ENCODE results near the gene CARD11. TPM values are rescaled to one million over a fixed set of nuclear protein-coding genes. Genes with fewer than 3 reads are reported as not detected.

The CARD11 gene
- total RNA-seq, 1 donor: not detected

GRCh38 chr7:2968616-2969397, 74.9 kb downstream of the CARD11 start:
- DNase-seq (ENCODE audit: low read depth): no peak
- TF ChIP-seq CTCF (IDR thresholded peaks at IDR 0.05; ENCODE audit: insufficient read depth, low read depth, low read length): no peak
- H3K4me3 ChIP-seq (ENCODE audit: low read depth, low read length): no peak overlapping the region

GRCh38 chr7:2968176-2968575, 75.5 kb downstream of the CARD11 start:
- H3K4me3 ChIP-seq (ENCODE audit: low read depth, low read length): no peak overlapping the region
- no peak for TF ChIP-seq CTCF (IDR thresholded peaks at IDR 0.05; ENCODE audit: insufficient read depth, low read depth, low read length)
- DNase-seq (ENCODE audit: low read depth): no peak

GRCh38 chr7:2967705-2968104, 76.0 kb downstream of the CARD11 start:
- DNase-seq (ENCODE audit: low read depth): no peak
- TF ChIP-seq CTCF (IDR thresholded peaks at IDR 0.05; ENCODE audit: insufficient read depth, low read depth, low read length): no peak
- H3K4me3 ChIP-seq (ENCODE audit: low read depth, low read length): no peak overlapping the region

- no peak for DNase-seq (ENCODE audit: low read depth)
- no peak for TF ChIP-seq CTCF (IDR thresholded peaks at IDR 0.05; ENCODE audit: insufficient read depth, low read depth, low read length)
- H3K4me3 ChIP-seq (ENCODE audit: low read depth, low read length): no peak overlapping the region
These were observed 76.4 kb downstream of the CARD11 start for GRCh38 chr7:2967253-2967652.

- H3K4me3 ChIP-seq (ENCODE audit: low read depth, low read length): no peak overlapping the region
- DNase-seq (ENCODE audit: low read depth): no peak
- TF ChIP-seq CTCF (IDR thresholded peaks at IDR 0.05; ENCODE audit: insufficient read depth, low read depth, low read length): no peak
These were observed 77.1 kb downstream of the CARD11 start for GRCh38 chr7:2966466-2967078.

GRCh38 chr7:2965745-2966270, 77.9 kb downstream of the CARD11 start:
- H3K4me3 ChIP-seq (ENCODE audit: low read depth, low read length): no peak overlapping the region
- DNase-seq (ENCODE audit: low read depth): no peak
- TF ChIP-seq CTCF (IDR thresholded peaks at IDR 0.05; ENCODE audit: insufficient read depth, low read depth, low read length): no peak
